Fibroblast of peridontal ligament (primary cell): Measurements from ENCODE around the gene TPM1.
"Not testable (repeated sequence)": the region's sequence is repeated elsewhere in the genome, so short reads cannot be mapped to it uniquely, and the experiment has no call there.

ENCODE experiments used
- DNase-seq: peaks from one replicate; pipeline ENCODE4 v3.0.0-alpha.2; 2010; ENCODE audit errors: extremely low read depth

The TPM1 gene

DNA sequence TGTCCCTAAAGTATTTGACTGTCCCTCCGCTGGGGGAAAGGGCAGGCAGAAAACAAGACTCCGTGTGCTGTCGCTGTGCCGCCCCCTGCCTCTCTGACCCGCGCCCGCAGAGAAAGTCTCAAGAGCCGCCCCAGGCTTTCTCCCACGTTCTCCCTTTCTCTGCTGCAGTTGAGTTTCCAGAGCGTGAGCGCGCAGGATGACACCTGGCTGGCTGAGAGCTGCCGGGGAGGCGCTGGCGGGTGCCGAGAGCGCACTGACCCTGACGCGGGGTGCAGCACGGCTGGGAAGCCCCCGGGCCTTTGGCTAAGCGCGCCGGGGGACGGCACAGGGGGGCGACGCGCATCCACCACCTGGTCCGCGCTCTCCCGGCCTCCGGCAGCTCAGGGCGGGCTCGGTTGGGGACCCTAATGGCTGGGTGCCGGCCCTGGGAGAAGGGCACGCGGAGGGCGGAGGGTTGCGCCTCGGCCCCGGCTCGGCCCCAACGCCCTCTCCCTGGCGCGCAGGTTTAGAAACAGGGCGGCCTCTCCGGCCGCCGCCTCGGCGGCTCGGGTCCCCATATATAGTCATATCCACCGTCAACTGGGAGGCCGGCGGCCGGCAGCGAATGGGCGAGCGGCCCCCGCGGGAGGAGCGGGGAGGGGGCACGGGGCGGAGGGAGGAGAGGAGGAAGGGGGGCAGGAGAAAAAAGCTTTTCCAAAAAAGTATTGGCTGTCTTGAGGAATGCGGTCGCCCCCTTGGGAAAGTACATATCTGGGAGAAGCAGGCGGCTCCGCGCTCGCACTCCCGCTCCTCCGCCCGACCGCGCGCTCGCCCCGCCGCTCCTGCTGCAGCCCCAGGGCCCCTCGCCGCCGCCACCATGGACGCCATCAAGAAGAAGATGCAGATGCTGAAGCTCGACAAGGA, at the start of gene TPM1:
Gene TPM1, plus strand, starts transcription at position 774 of the 903 bp plus-strand sequence. Its CDS starts 83 bp downstream, at position 857.
- DNase-seq: peak; percentile 90

DNA sequence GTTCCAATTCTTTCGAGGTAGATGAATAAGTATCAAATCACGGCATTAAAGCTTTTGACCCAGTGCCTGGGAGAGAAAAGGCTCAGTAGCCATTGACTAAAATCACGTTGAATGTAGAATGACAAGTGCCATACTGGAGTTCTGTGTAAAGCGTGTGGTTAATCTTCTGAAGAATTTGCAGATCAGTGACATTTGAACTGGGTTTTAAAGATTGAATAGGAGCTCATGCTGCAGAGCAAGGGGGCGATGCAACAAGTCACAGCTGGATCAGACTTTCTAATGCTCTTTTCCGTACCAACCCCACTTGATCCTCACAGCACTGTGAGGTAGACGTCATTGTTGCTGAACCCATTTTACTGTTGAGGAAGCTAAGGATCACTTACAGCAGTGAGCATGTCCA, 49.5 kb upstream of the TPM1 start:
- DNase-seq: no peak

DNA sequence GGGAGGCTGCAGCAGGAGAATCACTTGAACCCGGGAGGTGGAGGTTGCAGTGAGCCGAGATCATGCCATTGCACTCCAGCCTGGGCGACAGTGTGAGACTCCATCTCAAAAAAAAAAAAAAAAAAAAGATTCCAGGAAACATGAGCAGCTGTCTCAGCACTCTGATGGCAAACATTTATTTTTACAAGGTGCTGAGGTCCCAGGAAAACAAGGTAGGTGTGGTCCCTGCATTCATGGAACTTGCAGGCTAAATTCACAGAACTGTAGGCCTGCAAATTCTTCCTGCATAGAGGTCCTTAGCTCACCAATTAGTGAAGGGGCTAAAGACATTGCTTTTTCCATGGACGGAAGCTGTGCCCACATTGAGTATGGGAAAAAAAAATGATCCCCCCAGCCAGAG, 48.9 kb upstream of the TPM1 start:
- DNase-seq: not testable (repeated sequence)

DNA sequence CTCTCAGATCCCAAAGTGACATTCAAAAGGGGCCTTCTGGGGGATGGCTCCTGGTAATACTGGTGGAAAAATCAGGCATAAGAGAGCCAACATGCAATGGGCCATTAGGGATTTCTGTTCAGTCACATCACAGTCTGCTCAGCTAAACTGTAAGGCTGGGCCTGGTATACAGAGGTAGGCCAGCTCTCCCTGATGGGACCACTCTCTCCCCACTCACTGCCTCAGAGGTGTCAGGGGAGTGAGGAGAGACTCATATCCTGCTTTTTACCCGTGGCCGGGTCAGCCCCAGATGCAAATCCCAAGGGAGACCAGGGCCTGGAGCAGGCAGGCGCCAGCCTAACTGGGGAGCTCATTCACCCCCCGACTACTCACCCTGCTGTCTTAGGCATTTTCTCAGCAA, 48.1 kb upstream of the TPM1 start:
- no peak for DNase-seq

DNA sequence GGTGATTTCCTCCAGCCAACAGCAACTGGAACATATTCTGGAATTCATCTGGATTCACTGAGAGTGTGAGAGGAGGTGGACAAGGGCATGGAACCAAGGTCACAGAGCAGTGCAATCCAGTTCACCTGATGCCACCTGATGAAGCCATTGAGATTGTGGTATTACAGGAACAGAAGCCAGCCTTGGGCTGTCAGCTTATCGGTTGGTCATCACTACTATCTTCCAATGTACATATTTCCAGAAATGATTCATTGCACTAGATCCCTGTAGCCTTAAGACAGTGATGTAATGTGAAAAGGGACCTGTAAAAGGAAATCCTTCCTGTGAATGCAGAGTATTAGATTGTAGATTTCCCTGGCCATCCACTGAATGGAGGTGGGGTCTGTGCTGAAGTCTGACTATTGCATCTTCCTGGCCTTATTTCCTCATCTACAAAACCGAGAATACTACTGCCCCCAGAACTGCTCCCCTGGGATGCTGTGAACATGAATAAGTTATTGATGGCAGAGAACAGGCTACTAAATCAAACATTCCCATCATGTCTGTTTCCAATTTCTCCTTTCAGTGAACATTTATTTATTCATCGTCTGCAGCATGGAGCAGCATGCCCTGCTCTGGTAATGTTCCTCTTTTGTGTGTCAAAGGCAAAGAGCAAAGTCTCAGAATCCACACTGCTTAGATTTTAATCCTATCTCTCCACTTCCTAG, 47.4 kb upstream of the TPM1 start:
- DNase-seq: peak; percentile 78

DNA sequence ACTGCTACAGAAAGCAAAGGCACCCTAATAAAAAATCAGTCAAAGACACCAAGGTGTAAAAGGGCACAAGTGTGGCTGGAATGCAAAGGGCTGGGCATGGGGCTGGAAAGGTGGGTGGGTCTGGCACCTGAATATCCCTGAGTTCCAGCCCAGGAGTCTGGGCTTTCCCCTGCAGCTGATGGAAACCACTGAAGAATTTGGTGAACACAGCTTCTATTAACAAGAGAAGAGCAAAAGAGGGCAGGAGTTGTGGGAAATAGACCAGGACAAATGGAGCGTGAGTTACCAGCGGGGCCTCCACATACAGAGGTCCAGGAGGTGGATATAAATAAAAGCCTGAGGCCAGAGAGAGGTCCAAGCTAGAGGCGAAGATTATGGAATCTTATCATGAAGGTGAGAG, 45.1 kb upstream of the TPM1 start:
- DNase-seq: no peak

DNA sequence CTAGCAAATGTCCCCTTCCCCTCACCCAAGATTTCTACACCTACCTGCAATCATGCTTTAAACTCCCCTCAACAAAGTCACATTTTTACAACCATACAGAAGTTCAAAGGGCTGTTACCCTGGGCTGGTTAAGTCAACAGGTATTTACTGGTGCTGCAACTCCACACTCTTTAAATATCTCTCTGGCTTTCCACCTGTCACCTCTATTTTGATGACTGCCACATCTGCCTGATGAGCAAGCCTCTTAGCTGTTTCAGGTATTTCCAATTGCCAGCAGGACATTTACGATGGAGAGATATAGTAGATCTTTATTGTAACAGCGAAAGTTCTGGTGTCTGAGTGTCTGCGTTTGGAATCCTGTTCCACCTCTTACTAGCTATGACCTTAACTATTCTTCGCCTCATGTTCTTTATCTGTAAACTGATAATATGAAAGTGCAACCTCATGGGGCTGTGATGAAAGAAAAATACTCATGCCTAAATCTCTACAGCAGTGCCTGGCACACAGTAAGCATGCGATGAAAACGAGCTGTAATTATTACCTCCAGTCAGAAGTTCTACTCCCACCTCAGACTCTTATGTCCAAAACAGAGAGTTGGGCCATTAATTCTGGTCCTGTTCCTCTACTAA, 44.2 kb upstream of the TPM1 start:
- DNase-seq: no peak

DNA sequence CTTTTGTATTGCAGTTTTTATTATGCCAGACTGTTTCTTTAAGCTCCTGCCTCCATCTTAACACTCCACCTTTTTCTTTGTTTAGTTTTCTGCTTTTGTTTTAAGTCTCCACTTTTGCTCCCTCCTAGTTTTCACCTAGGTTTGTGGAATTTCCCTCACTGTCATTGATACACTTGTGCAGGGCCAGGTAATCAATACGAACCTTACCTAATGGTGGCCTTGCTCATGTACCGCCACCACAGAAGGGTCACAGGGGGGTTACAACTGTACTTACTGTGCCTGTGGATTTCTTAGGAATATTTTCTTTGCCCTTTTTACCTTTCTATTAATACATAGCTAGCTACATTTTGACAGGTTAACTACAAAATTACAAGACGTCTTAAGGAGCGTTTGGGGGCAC, 43.4 kb upstream of the TPM1 start:
- DNase-seq: no peak

DNA sequence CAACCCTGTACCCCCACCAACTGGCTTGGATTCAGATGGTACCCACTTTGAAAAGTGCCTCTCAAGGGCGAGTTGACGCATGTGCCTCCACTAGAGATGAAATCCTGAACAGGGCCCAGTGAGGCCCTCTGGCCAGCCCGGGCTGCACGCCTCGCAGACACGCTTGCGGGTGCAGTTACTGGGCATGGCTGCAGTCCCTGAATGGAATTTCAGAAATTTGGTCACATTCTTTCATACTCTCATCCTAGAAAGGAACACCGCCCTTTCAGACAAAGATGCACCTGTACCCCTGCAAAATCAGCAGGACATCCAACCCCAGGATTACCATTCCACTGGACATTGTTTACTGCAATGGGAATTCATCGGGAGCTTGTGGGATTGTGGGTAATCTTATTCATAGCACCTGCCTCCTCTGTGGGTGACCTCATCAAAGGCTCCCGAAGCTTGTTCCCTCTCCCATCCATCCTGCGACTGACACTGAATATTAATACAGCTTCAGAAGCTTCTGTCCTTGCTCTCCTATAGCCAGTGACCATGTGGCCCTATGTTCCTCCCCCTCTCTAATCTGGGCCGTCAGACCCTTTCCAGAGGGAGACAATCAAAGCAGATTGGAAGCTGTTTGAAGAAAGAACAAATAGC, 42.5 kb upstream of the TPM1 start:
- DNase-seq: no peak

DNA sequence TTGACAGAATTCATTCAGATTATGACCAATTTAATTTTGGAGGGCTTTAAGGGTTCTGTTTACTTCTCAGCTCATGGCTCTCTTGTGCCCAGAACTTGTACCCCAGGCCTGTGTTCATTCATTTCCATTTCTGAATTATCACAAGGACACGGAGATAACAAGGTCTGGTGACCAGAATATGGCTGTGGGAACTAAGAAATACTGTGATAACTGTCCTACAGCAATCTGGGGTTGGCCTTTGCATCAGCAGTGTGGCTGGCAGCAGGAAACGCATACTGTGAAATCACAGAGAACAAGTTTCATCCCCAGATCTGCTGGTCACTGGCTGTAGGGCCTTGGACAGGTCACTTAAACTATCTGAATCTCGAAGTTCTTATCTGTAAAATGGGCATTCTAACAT, 41.8 kb upstream of the TPM1 start:
- no peak for DNase-seq

DNA sequence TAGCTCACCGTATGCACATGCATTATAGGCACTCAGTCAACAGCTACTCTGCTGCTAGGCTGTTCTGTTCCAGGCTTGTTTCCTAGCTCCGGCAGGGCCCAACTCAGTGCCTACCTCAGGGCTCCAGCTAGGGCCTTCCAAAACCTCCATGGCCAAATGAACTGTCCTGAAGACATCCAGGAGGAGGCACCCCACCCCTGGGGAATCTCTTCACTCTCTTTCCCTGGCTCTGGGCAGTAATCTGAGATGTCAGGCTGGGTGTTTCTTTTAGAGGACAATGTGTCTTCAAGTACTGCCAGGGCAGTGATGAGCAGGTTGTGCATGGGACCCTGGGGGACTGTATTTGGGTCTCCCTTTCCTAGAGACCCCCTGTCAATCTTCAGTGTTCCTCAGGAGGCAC, 38.3 kb upstream of the TPM1 start:
- DNase-seq: no peak

DNA sequence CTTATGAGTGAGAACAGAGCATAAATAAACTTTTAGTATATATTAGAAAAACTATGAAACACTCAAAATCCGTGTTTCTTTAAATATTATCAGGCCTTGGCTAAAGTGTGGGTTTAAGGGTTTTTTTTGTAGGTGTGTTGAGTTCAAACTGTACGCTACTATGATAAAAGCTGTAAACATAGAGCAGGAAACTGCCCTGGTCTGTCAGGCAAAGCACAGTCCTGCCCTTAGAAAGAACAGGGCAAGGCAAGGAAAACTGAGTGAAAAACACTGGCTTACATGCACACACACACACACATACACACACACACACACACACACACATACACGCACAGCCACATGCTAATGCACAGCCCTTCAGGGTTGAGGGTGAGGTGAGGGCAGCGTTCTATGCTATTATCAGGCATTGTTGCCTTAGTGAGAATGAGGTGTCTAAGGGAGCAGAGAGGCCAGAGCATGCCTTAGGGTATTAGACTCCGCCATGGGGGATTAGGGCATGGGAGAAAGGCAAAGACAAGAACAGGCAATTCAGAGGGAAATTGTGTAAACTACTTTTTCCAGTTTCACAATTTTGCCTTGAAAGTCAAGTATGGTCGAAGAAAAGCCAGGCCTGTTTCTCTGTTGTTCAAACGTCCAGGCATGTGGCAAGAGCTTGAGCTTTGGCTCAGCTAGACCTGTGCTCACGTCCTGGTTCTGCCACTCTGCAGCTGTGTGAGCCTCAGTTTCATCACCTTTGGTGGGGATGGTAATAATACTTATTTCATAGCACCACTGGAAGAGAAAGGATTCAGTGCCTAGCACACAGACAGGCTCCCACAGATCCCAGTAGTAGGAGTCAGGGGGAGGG, 36.3 kb upstream of the TPM1 start:
- DNase-seq: no peak

DNA sequence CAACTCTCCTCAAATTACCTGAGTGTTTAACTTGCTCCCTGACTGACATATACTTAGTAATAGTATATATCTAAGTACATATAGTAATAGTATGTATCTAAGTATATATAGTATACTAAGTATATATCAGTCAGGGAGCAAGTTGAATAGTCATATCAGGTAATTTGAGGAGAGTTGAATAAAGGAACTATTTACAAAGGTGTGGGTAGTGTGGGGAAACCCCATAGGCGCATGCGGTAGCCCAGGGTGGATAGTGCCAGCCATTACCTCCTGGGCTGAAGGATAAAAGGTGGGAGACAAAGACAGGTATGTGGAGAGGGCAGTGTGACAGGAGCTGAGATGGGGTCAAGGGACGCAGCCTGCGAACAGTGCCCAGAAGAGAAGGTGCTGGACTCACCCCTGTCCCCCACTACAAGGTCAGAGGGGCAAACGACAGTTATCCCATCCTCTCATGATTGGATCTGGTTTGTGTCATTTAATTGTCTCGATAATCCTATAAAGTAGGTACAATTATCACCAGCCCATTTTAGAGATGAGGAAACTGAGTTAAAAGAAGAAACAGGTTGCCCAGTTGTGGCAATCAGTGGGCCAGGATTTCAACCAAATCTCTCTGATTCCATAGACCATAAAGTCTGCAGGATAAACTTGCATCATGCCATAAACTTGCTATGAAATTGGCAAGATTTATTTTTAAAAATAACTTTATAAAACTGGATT, 34.1 kb upstream of the TPM1 start:
- no peak for DNase-seq

DNA sequence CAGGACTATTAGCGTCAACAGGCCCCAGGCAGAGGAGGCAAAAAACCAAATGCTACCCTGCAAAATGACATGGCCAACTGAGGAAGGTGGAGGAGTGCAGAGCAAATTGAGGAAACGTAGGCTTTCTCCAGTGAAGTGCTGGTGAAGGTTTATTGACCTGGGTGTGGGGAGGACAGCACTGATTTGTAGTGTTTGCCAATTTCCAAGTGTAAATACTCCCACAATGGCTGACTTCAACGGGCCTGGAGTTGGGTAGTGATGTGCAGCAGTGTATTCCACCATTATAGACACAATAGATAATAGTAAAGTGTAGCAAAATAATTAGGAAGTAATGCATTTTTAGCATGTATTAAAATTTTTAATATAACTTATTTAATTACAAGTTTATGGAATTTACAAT, 32.2 kb upstream of the TPM1 start:
- DNase-seq: no peak

DNA sequence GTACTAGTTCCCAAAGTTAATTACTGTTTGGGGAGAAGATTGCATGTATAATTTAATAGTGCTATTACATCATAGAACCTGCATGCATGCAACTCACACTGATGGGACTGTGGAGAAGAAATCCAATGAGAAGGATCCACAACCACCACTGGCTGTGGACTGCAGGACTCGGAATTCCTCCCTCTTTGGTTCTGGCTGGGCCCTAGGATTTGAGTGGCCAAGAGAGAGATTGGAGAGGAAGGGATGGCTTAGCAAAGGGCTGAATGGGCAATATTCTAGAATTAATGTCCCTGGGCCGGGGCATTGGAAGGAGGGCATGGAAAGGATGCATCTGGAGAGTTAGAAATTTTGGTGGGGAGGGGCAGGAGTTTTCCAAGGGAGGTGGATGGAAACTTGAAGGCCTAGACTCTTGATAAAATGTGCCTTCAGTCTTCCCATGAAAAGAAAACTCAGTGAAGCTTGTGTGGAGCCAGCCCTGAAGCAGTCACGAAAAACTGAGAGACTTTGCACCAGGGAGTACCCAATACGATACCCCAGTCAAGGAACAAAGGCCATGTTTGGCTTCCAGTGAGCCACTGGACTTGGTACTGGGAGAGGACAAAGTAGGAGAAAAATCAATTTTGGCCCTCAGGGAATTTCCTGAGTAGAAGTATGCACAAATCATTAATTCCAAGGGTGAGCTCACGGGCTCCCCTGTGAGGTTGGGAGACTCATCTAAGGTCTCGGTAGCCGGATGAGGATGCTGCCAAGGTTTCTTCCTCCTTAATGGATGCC, 31.4 kb upstream of the TPM1 start:
- DNase-seq: no peak

DNA sequence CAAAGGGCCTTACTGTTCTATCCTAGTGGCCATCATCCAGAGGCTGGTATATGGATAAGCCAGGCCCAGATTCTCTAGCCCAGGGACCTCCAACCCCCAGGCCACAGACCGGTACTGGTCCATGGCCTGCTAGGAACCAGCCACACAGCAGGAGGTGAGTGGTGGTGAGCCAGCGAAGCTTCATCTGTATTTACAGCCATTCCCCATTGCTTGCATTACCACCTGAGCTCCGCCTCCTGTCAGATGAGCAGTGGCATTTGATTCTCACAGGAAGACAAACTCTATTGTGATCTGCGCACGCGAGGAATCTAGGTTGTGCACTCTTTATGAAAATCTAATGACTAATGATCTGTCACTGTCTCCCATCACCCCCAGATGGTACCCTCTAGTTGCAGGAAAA, 30.1 kb upstream of the TPM1 start:
- no peak for DNase-seq

DNA sequence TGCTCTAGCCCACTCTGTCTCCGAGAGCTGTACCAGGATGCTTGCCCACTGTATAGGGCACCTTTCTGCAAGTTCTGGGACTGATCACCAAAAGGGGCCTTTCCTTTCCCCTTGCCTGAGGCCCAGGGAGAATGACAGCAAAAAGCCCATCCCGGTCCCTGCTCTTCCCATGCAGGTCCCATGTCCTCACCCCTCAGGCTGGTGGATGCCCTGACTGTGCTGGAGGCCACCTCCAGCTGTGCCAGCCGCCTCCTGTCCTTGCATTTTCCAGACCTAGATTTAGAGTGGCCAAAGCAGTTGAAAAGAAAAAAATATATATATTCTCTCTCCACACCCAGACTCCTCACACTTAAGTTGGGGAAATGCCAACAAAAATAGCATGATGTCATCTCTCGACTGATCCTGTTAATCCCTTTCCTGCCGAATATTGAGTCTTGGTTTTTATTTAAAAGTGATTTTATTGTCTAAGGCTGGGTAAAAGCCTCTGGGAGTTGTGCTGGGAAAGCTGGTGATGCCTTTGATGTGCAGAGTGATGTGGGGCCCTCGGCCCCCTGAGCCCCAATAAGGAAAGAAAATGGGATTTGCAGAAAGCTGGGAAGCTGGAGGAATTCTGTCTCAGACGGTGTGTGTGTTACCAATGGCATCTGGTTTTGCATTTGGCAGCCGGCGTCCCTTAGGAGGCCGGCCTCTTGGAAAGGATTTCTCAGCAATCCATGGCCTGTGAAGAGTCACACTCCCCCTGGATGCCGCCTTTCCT, 29.3 kb upstream of the TPM1 start:
- DNase-seq: peak; percentile 81

DNA sequence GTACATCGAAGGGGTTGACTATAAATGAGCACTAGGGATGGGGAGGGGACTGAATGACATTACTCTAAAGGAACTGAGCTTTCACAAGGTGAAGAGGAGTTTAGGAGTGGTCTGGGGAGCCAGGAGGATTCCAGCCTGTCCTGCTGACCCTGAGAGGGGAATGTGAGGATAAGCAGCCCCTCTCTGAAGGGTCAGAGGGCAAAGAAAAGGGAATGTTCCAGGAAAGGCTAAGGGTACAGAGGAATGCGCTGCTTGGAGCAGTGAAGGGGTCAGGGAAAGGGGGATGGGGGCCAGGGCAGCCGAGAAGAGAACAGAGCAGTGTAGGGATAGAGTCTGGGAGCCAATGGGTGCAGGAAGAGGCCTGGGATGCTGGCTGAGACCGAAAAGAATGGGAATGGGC, 28.0 kb upstream of the TPM1 start:
- no peak for DNase-seq

DNA sequence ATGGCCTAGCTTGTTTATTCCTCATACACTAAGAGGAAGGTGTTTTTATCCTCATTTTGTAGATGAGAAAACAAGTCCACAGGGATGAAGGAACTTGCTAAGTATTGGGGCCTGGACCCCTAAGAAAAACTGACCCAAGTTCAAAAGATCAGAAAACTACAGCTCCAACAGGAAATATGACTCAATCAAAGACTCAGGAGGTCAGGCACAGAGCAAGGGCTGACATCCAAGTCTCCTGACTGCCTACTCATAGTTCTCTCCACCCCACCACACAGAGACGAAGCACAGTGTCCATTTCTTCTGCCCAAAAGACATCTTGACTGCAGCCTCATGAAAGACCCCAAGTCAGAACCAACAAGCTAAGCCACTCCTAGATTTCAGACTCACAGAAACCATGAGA, 26.9 kb upstream of the TPM1 start:
- DNase-seq: peak; percentile 81
